Mononuclear cell (primary cell): Measurements from ENCODE around the gene LRIG1. TPM values are rescaled to one million over a fixed set of nuclear protein-coding genes. Genes with fewer than 3 reads are reported as not detected.

Source experiments
- H3K27me3 ChIP-seq: 2 replicates; pipeline ENCODE4 v1.6.0; 2011; ENCODE audit warnings: low read length, control low read depth; ENCODE audit not compliant: insufficient read depth
- H3K4me1 ChIP-seq: 2 replicates; pipeline ENCODE4 v1.5.1; 2011; ENCODE audit warnings: mild to moderate bottlenecking, low read length, control low read depth; ENCODE audit not compliant: insufficient read depth
- H3K4me3 ChIP-seq: 2 replicates; pipeline ENCODE4 v1.5.1; 2011; ENCODE audit warnings: mild to moderate bottlenecking, low read length, moderate library complexity
- H3K9me3 ChIP-seq: 2 replicates; pipeline ENCODE4 v1.5.1; 2011; ENCODE audit warnings: low read depth, mild to moderate bottlenecking, control low read depth, low read length
- total RNA-seq: library from RNA; depleted of rRNA; stranded (reverse); fragments of >200 nt; gene quantifications from one replicate; pipeline ENCODE4 v1.2.3, GENCODE V29; 2012

The LRIG1 gene
- total RNA-seq, 1 donor = 21.4 TPM

DNA sequence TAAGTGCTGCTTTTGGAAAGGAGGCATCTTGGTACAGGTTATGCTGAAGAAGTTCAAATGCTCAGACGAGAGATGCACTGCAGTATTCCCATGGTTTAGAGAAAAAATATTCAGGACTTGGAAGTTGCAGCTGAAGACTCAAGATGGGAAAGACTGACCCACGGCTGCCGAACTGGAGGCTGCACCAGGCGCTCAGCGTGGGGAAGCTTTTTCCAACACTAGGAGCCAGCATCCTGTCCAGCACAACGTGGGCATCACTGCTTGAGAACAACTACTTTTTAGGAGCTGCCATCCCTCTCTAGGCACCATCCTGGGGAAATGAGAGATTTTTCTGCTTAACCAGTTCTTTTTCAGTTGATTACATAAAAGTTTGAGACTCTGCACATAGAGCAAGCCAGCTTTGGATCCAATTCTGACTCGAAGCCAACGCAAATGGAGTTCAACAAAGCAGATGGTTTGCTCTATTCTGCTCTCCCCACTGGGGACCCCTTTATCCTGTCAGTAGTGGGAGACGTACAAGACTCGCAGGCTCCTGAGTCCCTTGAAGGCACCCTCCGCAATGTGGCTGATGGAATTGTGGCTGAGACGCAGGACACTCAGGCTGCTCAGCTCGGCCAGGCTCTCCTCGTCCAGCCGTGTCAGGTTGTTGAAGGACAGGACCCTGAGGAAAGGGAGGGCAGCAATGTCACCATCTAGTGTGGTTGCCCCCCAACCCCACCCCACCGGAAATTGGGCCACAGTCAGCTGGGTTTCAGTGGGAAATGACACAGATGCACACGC is 93.8 kb downstream of the LRIG1 start:
- Histone ChIP-seq H3K27me3 (no peaks in the 10 kb centered on the region), H3K9me3 (no peaks in the 10 kb centered on the region), H3K4me3 (no peak overlapping the region), H3K4me1 (no peaks in the 10 kb centered on the region)

DNA sequence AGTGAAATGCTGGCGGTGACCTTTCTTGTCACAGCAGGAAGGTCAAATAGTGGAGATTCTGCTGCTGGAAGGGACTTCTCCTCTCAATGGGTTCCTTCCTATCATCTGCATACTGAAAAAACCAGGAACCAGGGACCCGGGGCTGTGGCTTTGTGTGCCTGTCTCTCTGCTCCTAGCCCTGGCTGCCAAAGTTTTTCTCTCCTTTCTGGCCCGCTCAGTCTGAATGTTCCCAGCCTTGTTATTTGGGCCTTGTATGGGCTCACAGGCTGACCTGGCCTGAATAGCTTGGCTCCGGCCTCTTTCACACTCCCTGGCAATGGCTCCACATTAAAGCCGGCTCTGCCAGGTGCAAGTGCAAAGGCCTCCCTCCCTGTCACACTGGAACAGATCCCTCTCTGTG is 94.7 kb downstream of the LRIG1 start:
- Histone ChIP-seq H3K4me3 (no peak overlapping the region), H3K9me3 (no peaks in the 10 kb centered on the region), H3K27me3 (no peaks in the 10 kb centered on the region), H3K4me1 (no peaks in the 10 kb centered on the region)

DNA sequence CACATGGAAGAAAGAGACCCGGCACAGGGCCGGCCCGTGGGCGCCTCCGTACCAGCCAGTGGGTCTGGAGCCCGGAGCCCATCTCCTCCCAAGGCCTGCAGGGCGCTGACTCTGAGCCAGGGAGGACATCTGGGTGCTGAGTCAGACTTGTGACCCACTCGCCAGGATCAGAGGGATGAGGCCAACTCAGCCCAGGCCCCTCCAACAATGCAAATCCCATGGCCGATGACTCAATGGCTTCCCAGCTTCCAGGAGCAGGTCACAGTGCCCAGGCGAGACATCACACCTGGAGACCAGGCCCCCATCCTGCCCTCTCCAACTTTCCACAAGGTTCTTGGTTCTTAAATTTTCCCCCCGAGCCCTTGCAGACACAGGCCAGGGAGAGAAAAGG is 95.1 kb downstream of the LRIG1 start:
- no peak overlapping the region for H3K4me3 ChIP-seq
- no peaks in the 10 kb centered on the region for H3K9me3 ChIP-seq
- H3K27me3 ChIP-seq = no peaks in the 10 kb centered on the region
- no peaks in the 10 kb centered on the region for H3K4me1 ChIP-seq

DNA sequence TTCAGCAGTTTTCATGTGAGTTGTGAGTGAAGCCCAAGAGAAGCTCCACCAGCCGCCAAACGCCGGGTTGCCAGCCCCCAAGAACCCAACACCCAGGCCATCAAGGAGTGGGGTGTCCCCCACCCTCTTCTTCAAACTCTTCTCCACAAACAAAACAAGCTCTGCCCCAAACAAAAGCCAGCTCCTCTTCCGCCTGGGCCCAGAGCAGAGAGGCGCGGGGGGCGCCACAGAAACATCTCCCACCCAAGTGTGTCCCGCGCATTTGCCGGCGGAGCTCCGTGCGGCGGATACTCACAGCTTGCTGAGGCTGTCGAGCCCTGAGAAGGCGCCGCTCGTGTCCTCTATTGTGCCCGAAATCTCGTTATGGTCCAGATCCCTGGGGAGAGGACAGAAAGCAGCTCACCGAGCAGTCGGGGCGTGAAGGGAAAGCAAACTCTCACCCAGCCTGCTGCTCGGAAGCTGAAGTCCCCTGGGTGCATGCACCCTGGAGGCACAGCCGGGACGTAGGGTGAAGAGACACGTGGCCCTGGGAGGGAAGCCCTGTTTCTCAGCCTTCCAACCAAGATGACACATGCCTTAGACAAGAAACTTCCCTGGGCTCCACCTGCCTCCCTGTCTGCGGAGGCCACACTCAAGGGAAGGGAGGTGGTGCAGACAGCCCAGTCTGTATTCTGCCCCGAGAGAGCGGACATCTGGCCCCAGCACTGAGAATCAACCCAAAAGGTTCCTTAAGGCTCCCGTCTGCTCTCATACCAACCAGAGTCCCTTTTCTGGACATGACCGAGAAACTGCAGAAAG is 95.7 kb downstream of the LRIG1 start:
- H3K4me3 ChIP-seq = no peak overlapping the region
- no peaks in the 10 kb centered on the region for H3K4me1 ChIP-seq
- no peaks in the 10 kb centered on the region for H3K27me3 ChIP-seq
- no peaks in the 10 kb centered on the region for H3K9me3 ChIP-seq

DNA sequence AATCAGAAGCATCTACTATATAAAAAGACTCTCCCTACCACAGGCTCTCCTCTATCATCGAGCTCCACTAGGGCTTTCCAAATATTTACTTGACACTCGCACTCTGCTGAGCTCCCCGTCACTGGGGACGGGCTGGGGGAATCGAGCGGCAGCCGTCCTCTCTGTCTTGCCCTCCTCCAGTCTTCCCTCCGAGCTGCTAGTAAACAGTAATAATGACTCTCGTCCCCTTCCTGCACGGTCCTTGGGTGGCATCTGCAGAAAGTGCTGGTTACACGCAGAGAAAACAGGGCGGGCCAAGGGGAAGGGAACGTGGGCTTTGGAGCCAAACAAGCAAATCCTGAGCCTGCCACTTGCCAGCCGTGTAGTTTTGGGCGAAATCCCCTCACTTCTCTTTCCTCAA is 96.6 kb downstream of the LRIG1 start:
- Histone ChIP-seq H3K27me3 (no peaks in the 10 kb centered on the region), H3K9me3 (no peaks in the 10 kb centered on the region), H3K4me3 (no peak overlapping the region), H3K4me1 (no peaks in the 10 kb centered on the region)

DNA sequence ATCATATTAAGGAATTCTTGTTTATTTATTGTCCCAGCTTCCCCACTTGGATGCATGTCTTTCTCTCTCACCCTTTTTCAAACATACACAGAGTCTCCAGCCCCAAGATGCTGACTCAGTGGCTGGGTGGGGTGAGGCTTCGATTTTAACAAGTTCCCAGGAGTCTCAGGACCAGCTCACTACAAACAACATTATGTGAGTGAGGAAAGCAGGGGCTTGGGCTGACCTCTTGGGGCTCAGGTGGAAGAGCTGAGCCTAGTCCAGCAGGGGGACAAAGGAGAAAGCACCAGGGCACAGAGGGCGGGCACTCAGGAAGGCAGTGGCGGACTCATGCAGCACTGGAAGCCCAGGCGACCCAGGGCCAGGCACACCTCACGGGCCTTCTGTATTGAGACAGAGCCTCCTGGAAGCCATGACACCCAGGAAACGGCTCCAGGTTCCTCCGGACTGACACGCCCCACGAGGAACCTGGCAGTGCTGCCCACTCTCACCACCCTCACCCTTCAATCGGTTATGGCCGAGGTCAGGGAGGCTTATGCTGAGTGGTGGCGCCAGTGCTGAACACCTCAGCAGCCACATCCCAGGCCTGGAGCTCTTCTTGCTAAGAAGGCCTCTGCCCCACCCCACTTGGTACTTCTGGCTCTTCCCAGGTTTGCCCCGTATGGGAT is 97.4 kb downstream of the LRIG1 start:
- H3K27me3 ChIP-seq = no peaks in the 10 kb centered on the region
- peaks cover 1% of the 10 kb centered on the region for H3K4me1 ChIP-seq
- no peak overlapping the region for H3K4me3 ChIP-seq
- H3K9me3 ChIP-seq = no peaks in the 10 kb centered on the region

DNA sequence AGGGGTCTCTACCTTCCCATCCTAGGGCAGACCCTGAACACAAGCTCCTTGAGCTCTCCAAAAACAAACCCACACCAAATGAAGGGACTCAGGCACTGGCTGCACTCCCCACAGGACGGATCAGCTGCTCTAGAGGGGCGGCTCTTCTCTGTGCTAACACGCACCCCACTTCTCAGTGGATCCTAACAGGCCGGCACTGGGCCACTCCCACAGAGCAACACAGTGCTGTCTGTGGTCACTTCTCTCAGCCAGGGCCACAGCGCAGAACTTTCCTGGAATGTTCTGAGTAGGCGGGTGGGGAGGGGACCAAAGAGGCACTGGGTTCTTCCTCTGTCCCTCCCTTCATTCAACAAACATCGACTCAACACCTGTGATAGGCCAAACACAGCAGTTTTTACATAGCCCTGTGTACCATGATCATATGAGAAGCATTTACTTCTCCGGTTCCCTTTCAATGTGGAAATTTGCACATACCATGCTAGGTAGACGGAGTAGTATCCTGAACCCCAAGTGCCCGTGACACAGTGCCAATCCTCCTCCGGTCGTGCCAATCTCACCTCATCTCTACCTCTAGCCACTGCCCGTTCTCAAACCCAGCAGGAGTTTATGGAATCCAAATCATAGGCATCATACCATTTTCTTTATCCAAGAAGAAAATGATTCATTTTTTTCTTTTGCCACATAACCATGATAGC is 98.1 kb downstream of the LRIG1 start:
- Histone ChIP-seq H3K4me1 (peaks cover 6% of the 10 kb centered on the region), H3K27me3 (no peaks in the 10 kb centered on the region), H3K9me3 (no peaks in the 10 kb centered on the region), H3K4me3 (no peak overlapping the region)

DNA sequence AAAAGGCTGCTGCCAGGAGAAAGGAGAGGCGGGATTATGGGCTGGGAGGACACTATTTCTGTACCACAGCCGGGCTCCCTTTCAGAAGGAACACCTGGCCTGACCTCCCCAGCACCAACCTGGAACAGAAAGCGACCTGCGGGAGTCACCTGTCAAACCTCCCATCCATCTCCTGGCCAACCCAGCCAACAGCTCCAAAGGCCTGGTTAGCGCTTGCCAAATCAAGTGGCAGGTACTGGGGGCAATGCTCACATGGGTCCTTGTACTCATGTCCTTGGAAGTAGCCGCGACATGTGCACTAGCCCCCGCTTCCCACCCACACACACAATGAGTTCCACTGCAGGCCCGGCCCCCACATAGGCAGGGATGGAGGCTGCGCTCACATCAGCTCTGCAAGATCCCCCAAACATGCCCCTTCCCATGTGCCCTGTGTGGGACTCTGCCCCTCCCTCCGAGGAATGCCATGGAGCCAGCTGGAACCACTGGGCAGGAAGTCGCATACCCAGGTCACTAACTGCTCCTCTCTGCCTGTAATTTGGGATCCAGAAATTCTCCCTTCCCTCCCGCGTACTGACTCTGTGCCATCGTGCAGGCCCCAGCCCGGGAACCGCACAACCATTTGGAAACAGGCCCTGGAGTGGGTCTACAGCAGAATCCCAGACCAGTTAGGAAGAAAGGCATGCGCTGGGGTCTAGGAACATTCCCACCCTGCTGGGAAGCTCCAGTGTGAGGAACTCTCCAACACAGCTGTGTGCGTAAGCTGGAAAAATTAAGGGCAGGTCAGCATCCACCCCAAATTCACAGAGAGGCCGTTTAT is 98.9 kb downstream of the LRIG1 start:
- Histone ChIP-seq H3K4me1 (peaks cover 6% of the 10 kb centered on the region), H3K4me3 (no peak overlapping the region), H3K27me3 (no peaks in the 10 kb centered on the region), H3K9me3 (no peaks in the 10 kb centered on the region)

DNA sequence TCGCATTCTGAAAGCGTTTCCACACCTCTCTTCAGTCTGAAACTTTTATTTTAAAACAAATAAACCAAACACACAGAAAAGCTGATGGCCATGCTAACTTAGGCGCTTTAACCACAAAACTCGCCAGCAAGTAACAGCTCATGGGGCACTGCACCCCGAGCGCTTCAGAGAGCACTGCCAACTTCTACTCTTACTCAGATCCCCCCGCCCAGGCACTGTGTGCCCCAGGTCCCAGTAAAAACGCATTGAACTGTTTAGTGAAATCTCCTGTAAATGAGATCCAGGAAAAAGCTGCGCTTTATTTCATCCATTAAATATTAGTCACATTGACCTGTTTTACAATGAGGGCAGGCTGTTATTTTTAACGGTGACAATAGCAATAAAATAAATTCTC is 99.7 kb downstream of the LRIG1 start:
- H3K9me3 ChIP-seq = no peaks in the 10 kb centered on the region
- peaks cover 6% of the 10 kb centered on the region for H3K4me1 ChIP-seq
- H3K27me3 ChIP-seq = no peaks in the 10 kb centered on the region
- no peak overlapping the region for H3K4me3 ChIP-seq

DNA sequence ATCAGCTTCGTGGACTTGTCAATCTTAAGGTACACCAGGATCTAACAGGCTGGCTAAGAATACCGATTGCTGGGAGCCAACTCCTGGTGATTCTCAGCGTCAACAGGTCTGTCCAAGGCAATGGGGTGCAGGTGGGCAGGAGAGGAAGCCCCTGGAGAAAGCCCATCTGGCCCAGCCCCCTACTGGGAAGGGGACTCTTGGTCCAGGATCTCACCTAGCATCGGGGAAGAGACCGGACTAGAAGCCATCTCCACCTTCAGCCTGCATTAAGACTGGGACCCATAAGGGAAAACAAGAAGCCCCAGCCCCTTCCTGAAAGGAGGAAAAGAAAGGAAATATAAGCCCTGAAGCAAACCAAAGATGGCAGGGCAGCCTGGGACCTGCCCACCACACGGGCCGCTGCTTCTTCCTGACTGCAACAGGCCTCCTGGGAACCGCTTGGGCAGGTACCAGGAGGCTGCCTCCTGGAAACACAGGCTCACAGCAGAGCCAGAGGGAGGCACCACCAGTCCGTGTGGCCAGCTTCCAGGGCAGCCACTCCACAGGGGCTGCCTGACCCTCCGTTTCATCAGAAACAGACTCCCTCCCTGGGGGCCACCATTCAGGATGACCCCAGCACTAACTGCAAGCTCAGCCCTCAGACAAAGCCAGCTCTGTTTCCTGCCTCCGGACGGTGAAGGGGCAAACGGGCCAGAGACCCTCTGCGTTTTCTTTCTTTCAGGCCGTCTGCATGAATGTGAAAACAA is 100.2 kb downstream of the LRIG1 start:
- Histone ChIP-seq H3K27me3 (no peaks in the 10 kb centered on the region), H3K4me3 (no peak overlapping the region), H3K9me3 (no peaks in the 10 kb centered on the region), H3K4me1 (peaks cover 6% of the 10 kb centered on the region)

DNA sequence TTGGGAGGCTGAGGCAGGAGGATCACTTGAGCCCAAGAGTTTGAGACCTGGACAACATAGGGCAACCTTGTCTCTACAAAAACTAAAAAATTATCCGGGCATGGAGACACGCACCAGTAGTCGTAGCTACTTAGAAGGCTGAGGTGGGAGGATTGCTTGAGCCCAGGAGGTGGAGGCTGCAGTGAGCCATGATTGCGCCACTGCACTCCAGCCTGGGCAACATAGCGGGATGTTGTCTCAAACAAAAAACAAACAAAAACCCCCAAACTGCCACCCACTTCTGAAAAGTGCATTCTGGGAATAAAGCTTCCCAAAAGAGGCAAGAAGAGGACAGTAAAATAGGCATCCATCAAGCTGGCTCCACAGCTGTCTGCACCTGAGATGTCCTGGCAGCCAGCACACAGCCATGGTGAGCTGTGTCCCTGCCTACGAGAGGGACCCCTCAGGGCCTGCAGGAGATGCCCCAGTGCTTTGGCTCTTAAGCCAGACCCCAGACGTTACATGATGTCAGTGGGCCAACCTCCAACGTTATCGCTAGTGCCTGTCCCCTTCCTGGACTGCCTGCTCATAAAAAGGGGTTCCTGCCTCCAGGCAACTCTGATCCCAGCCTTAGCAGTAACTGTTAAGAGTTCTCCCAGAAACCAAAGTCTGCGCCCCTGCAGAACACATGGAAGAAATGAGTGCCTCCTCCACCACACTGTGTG is 101.1 kb downstream of the LRIG1 start:
- Histone ChIP-seq H3K4me1 (peaks cover 6% of the 10 kb centered on the region), H3K27me3 (no peaks in the 10 kb centered on the region), H3K4me3 (no peak overlapping the region), H3K9me3 (no peaks in the 10 kb centered on the region)

DNA sequence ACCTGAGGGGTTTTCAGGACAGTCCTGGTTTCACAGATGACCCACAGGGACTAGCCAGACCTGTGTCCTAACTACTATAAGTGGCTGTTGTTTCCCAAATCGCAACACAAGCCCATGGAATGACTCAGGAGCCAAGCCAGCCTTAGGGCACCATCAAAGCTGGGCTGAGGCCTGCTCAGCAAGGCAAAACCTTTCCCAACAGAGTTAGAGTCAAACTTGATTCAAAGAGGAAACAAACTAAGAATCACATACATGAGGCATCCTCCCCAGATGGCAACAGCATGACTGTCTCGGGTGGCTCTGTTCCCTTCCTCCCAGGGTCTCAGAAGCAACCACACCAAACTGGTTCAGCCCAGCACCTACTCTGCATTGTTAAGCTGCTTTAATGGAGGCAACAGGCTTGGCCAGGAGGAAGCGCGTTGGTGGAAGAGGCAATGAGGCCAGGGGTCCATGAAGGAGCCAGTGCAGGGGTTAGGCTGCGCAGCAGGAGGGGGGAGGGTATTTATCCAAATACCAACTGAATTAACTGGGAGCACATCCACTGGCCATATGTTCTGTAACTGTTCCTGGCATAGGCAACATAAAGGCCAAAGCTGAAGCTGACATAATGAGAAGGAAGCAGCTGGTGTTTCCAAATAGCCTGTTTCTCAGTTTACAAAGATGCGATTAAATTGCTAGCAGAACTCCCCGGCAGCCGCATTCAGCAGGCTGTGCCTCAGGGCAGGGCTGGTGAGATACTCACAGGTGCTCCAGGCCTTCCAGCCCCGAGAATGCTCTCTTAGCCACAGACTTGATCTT is 102.4 kb downstream of the LRIG1 start:
- Histone ChIP-seq H3K4me1 (peaks cover 15% of the 10 kb centered on the region), H3K4me3 (no peak overlapping the region), H3K9me3 (no peaks in the 10 kb centered on the region), H3K27me3 (no peaks in the 10 kb centered on the region)

DNA sequence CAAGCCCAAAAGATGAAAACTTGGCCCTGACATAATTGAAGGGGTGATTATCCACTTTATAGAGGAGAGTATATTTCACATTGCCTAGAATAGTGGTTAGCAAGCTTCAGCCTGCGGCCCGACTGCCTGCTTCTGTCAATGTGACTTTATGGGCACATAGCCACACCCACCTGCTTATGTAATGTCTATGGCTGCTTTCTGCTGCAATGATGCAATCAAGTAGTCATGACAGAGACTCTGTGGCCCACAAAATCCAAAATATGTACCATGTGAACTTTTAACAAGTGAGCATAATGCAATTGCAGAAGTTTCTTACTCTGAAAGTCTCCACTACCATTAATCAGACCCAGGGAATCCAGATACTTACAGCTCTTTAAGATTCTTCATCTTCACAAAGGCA is 103.1 kb downstream of the LRIG1 start:
- H3K4me3 ChIP-seq = no peak overlapping the region
- no peaks in the 10 kb centered on the region for H3K27me3 ChIP-seq
- H3K9me3 ChIP-seq = no peaks in the 10 kb centered on the region
- H3K4me1 ChIP-seq = peaks cover 22% of the 10 kb centered on the region
